Measurements from ENCODE around the gene ETV6. TPM values are rescaled to one million over a fixed set of nuclear protein-coding genes. Genes with fewer than 3 reads are reported as not detected.

The ETV6 gene
- total RNA-seq, 2 donors from 2014 or later: 54.6 to 64.3 TPM

DNA sequence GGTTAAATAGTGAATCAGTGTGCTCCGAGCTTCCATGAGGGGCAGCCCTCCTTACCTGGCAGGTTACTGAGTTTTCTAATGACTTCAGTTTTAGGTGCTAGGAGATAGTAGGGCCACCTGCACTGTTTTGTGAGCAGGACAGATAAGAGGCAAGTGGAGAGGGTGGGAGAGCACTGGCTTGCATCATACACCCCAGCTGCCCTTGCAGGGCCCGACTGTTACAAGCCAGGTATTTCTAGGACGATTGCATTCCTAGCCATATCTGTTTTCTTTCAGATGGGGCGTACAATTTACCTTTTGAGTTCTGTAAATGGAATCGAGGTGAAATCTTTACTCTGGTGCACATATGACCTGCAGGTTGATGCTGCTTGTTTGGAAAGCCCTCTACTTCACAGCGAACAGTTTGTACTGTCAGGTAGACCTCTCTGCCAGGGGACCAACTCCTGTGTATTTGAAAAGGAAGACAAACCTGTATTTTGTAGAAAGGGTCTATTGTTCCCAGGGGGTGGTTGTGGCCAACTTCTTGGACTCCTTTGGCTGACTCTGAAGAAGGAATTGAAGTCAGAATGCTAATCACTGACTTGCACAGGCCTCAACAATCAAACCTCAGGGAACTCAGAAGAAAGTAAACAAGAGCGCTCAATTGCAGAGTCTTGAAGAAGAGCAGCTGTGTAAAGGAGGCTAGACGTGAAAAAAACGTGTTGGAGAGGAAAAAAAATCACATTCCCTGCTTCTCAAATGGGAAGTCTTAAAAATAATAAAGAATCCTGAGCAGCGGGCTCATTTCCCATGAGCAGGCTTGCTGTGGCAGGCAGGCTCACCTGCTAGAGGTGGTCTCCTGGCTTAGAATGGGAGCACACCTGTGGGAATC, 57.3 kb downstream of the ETV6 start:
- DNase-seq: no peak
- peak; percentile 71 for ATAC-seq
- intact Hi-C loops (cut with DNase I, micrococcal nuclease): no loop called here

DNA sequence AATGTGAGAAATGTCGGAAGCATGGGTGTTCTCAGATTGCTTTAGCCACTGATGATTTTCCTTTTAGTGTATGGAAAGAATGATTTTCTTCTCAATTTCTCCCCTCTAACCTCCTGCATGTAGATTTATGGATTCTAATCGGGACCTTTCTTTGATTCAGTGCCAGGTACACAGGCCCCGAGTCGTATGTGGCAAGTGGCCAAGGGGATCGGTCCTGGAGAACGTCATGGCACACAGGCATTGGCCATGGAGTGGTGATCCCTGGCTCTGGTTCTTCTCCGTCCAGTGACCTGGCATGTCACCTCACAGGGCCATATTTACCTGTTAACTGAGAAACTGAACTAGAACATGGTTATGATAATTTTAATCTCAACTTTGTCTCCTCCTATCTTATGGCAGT, 58.1 kb downstream of the ETV6 start:
- intact Hi-C loops (cut with DNase I, micrococcal nuclease): no loop called here
- ATAC-seq: peak; percentile 84

DNA sequence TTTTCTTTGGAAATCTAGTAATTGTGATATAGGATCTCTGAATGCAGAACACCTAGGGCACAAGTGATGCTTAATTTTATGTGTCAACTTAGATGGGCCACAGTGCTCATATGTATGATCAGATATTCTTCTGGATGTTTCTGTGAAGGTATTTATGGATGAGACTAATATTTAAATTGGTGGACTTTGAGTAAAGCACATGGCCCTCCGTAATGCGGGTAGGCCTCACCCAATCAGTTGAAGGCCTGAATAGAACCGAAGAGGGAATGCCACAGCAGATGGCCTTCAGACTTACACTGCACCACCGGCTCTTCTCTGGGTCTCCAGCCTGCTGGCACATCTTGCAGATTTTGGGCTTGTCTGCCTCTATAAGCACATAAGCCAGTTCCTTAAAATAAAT, 60.0 kb downstream of the ETV6 start:
- intact Hi-C loops (cut with DNase I, micrococcal nuclease): no loop called here
- no peak for DNase-seq
- ATAC-seq: no peak

More for the DNA sequence above, 58.1 kb downstream of the ETV6 start:
- DNase-seq: peak; percentile 71 to 72

DNA sequence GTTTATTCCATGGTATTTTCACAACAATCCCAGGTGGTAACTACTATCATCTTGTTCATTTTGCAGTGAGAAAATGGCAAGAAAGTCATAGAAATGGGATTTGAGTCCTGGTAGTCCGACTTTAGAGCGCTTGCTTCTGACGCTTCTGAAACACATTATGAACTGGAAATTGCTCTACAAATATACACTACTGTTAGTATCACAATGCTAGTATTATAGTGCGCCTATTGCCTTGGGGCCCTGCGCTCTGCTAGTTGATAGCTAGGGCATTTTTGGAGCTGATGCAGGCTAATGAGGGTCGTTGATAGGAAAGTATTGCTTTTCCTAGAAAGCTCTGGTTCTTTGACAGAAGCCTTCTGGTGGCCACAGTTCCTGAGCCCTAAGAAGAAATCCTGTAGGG, 61.0 kb downstream of the ETV6 start:
- intact Hi-C loops (cut with DNase I, micrococcal nuclease): loop anchor here in 1 of 2 donors (10.0 kb wide), 1 partner anchor 56 kb away; no protein-coding TSS in a partner anchor
- no peak for ATAC-seq
- DNase-seq: no peak

DNA sequence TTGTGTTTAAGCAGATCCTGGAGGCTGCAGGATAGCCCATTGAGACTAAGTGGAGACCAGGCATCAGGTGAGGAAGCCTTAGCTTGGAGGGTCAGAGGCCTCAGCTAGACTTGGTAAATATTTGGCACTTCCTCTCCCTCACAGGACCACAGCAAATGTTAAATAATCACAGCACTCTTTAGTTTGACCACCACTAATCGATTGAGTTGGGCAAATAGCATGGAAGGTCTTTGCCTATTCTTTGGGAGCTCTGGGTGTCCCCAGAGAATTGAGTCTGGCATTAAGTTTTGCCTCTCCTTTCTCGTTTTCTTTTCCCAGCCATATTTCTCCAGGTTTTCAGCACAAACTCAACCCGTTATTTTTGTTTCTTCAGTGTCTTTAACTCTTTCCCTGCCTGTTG, 61.4 kb downstream of the ETV6 start:
- ATAC-seq (no peak), DNase-seq (no peak)
- intact Hi-C loops (cut with DNase I, micrococcal nuclease): loop anchor here in 1 of 2 donors (10.0 kb wide), 1 partner anchor 56 kb away; no protein-coding TSS in a partner anchor

DNA sequence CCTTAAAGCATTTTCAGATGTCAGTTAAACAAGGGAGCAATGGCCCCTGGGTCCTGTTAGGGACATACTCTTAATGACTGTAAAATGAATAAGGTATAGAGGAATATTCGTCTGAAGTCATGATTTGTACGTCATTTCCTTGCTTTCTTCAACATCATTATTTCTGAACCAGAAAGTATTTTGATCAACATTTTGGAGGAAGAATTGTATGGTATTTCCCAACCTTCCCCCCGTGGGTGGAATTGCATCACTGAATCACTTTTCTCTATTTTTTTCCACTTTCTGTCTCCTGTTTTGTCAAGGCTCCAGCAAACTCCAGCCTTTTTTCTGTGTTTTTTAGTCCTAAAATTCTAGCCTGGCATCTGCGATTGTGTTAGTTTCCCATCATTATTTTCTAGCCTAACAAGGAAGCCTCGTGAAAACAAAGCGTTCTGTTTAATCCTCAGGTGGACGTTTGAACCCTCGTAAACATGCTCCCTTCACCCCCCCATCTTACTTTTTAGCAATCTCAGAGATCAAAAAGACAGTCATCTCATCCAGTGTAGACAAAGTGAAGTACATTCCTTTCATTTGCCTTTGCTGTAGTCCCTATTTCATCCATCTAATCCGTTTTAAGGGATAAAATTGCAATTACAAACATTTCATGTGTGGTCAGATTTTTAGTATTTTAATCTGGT, 62.3 kb downstream of the ETV6 start:
- DNase-seq (no peak), ATAC-seq (no peak)
- intact Hi-C loops (cut with DNase I, micrococcal nuclease): loop anchor here in 1 of 2 donors (10.0 kb wide), 1 partner anchor 57 kb away; no protein-coding TSS in a partner anchor

DNA sequence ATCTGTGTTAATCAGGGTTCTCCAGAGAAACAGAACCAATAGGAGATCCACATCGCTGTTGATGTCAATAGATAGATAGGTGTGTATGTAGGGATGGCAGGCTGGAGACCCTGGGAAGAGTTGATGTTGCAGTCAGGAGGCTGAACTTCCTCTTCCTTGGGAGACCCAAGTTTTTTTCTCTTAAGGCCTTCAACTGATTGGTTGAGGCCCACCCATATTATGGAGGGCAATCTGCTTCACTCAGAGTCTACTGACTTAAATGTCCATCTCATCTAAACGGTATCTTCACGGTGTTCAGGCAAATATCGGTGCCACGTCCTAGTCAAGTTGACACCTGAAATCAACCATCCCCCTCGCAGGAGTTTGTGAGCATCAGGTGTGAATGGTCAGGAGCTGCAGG, 63.0 kb downstream of the ETV6 start:
- intact Hi-C loops (cut with DNase I, micrococcal nuclease): loop anchor here in 1 of 2 donors (10.0 kb wide), 1 partner anchor 58 kb away; no protein-coding TSS in a partner anchor
- ATAC-seq (no peak), DNase-seq (no peak)

DNA sequence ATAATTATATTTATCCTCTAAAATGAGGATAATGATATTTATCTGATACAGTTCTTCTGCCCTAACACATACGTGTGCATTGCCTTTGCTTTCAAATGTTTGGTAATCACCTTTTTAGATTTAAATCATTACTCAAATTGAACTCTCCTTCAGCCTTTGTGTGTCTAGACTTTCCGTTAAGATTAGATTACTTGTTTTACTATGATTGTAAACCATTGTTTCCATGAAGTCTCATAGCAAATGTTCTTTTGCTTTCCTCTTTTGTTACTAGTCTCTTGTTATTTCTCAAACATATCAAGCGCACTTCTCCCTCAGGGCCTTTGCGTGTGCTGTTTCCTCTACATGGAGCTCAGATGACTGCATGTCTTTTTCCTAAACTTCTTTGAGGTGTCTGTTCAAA, 63.7 kb downstream of the ETV6 start:
- ATAC-seq (no peak), DNase-seq (no peak)
- intact Hi-C loops (cut with DNase I, micrococcal nuclease): loop anchor here in 1 of 2 donors (10.0 kb wide), 1 partner anchor 58 kb away; no protein-coding TSS in a partner anchor

DNA sequence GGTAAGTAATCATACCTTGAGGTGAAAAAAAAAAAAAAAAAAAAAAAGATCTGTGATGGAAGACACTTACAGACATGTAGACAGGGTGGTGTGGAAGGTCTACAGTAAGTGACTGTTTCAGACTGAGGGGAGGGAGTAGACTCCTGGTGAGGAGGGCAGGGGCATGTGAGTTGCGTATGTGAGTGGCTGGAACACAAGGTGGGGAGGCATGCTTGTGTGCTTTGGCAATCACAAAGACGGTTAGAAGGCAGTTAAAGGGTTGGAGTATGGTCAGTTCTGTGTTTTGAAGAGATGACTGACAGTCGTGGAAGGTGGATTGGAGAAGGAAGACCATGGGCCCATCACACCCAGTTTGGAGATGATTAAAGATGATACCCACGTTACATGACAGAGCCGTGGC, 65.2 kb downstream of the ETV6 start:
- ATAC-seq: no peak
- DNase-seq: no peak
- intact Hi-C loops (cut with DNase I, micrococcal nuclease): loop anchor here in 1 of 2 donors (10.0 kb wide), 1 partner anchor 60 kb away; no protein-coding TSS in a partner anchor

DNA sequence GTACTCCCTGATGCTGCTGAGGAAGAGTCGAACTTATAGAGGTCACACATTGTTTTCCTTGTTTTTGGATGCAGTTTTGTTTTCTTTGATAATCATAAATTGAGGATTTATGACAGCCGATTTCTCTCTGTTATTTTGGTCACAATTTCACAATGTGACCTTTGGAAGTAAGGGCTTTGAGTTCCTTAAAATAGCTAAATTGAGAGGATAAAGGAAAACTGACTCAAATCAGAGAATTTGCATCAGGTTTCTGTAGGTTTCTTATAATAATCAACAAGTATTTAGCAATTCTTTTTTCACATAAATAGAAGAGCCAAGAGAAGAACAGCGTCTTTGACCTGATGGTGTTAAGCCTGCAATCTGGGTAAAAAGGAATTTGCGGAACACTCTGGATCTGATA, 66.1 kb downstream of the ETV6 start:
- no peak for ATAC-seq

DNA sequence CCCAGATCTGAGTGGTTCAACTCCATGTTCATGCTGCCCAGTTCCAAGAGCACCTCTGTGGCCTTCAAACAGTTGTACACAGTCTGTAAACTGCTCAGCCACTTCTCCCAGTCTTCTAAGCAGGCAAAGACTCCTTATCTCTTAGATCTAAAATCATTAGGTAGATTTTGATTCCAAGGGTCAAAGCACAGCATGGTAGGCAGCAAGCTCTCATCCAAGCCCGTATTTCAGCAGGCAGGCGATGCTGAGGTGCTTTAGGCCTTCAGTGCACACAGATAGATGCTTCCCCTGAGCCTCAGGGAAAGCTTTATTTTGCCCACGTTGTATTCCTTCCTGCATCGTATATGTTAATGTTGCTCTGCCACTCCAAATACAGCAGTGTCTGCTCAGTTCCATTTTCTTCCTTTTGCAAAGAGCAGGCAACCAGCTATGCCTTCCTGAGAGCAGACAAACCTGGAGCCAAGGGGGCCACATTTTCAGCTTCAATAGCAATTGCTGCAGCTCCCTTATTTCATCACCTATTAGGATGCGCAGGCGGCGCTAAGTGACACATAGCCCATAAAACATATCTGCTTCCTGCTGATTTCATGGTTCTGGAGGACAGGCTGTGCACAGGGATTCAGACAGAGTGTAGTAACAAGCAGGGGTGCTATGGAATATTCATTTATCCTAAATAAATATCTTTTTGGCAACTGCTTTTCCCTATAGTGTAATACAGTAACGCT, 67.5 kb downstream of the ETV6 start:
- DNase-seq: peak in 1 of 2 donors; percentile 52
- intact Hi-C loops (cut with DNase I, micrococcal nuclease): loop anchor here in 1 of 2 donors (10.0 kb wide), 1 partner anchor 62 kb away; no protein-coding TSS in a partner anchor
- ATAC-seq: peak; percentile 80

More for the DNA sequence above, 66.1 kb downstream of the ETV6 start:
- intact Hi-C loops (cut with DNase I, micrococcal nuclease): loop anchor here in 1 of 2 donors (10.0 kb wide), 1 partner anchor 61 kb away; no protein-coding TSS in a partner anchor
- DNase-seq: no peak

DNA sequence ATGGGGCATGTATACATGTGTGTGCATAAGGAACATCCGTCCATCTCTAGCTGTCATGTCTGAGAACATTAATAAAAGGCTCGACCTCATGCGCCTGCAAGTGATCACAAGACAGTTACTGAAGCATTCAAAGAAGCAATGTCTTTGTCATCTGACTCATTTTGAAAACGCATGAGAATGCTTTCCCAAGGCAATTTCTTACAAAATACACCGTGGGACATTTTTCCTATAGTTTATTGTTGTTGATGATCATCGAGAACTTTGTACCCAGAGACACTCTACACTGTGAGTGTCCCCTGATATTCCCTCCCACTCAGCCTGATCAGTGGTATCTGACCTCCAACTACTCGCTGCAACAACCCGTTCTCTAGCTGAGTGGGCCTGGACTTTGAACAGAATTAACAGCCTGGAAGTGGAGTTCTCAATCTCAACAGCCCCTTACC, 68.1 kb downstream of the ETV6 start:
- intact Hi-C loops (cut with DNase I, micrococcal nuclease): loop anchor here in 1 of 2 donors (10.0 kb wide), 1 partner anchor 63 kb away; no protein-coding TSS in a partner anchor
- DNase-seq (no peak), ATAC-seq (peak; percentile 64)

DNA sequence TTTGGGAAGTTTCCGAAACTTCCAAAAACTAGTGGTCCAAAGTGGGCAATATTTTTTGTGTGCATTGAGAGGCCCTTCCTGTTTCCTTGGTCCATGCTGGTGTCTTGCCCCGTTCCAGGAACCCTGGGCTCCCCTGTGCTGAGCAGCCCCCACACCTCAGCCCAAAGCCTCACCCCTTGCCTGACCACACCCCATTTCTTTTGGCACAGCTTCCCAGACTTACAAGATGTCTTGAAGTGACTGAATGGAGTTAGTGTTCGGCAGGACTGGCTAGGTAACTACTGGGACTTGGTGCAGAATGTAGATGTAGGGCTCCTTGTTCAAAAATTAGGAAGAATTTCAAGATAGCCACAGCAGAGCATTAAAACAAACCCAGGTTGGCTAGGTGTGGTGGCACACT, 68.6 kb downstream of the ETV6 start:
- intact Hi-C loops (cut with DNase I, micrococcal nuclease): loop anchor here in 1 of 2 donors (10.0 kb wide), 1 partner anchor 63 kb away; no protein-coding TSS in a partner anchor
- ATAC-seq (peak; percentile 35), DNase-seq (no peak)

DNA sequence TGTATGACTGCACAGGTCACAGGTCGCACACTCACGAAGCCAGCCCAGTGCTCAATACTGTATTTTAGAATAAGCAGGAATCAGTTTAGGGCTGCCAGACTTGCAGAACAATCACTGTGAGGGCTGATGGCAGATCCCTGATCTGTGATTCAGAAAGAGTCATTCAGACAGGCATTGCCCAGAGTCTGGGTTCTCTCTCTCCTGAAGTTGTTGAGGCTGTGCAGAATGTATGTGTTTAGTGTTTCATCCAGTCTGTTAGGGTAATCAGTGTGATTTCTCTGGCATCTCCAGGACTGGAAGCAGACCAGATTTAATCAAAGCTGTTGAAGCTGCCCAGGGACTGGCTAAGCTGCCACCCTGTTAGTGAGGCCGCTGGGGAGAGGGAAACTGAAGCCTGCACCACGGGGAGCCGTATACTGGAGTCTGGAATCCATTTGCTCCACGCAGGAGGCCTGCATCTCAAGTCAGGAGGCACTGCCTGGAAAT, 69.3 kb downstream of the ETV6 start:
- ATAC-seq (no peak), DNase-seq (peak in 1 of 2 donors; percentile 58)
- intact Hi-C loops (cut with DNase I, micrococcal nuclease): loop anchor here in 1 of 2 donors (10.0 kb wide), 1 partner anchor 64 kb away; no protein-coding TSS in a partner anchor

DNA sequence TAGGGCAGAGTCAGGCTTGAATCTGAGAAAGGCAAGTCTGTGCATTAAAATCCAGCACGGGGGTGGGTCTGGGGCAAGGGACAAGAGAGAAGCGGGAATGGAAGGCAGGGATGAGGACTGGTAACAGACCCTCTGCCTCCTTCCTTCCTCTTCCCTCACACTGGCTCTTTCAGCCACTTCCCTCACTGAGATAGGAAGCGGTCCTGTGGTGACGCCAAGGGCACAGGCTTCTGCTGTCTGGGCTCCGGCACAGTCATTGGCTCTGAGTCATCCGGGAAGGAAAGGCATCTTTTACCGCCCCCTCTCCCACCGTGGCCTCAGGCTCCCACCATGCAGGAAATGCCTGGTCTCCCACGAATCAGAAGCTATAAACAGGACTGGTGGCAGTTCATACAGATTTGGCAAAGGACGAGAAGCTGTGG, 70.2 kb downstream of the ETV6 start:
- intact Hi-C loops (cut with DNase I, micrococcal nuclease): loop anchor here in 1 of 2 donors (10.0 kb wide), 1 partner anchor 65 kb away; no protein-coding TSS in a partner anchor
- ATAC-seq (no peak), DNase-seq (peak; percentile 41 to 48)

DNA sequence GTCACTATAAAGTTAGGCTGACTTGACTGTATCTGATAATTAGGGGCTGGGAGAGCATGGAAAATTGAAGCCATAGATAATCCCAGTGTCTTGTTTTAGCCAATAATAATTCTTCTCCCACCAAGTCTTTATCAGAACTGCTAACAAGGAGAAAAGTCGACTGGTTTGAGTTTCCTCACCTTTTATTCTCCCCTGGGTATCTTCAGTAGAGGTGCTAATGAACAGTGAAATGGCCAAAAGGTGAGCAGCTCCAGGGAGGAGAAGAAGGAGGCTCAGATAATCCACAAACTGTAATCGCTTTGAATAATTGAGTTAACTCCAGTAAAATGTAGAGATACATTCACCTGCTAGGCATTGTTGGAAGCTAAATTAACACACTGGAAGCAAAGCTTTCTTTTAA, 72.6 kb downstream of the ETV6 start:
- ATAC-seq: no peak
- intact Hi-C loops (cut with DNase I, micrococcal nuclease): no loop called here
- no peak for DNase-seq

DNA sequence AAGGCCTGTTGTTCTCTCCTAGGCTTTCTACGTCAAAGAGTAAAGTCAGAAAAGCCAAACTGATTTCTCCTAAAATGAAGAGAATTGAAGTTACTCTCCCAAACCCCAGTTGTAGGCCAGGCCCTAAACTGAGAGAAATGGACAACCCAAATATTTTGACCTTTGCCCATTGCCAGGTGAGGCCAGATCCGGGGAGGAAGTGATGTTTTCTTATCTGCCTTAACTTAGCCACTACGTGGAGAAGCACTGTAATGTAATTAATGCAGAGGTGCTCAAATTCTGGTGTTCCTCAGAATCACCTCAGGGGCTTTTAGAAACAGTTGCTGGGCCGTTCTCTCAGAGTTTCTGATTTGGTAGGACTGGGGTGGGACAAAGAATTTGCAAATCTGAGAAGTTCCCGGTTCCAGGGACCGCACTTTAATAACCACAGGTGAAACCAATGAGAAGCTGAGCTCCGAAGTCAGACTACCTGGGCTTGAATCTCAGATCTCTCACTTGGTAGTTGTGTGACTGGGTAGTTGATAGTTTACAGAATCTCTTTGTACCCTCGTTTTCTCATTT, 73.2 kb downstream of the ETV6 start:
- no peak for ATAC-seq
- DNase-seq: no peak
- intact Hi-C loops (cut with DNase I, micrococcal nuclease): no loop called here

DNA sequence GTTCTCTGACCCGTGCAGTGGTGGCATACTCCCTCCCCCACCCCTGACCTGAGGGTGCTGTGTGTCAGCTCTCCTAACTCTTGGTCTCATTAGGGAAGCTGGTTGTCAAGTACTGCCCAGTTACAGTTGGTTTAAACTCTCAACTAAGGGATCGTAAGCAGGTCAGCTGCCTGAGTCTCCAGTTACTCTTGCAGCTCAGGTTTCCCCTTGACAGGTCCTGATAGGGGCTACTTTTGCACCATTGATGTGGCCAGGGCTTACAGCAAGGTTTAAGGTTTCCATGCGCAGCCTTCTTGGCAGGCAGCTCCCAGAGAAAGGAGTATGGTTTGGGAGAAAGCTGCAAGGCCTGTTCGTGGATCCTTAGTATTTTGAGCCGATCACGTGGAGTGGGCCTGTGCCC, 74.5 kb downstream of the ETV6 start:
- ATAC-seq: no peak
- no peak for DNase-seq
- intact Hi-C loops (cut with DNase I, micrococcal nuclease): no loop called here

Data from left colon (tissue), 2 donors.